A549 treated with RU486 at 1 μM for 4 hours (cell line): ENCODE data around the gene KIAA1210. TPM values are rescaled to one million over a fixed set of nuclear protein-coding genes. Genes with fewer than 3 reads are reported as not detected.

ENCODE experiments used
- total RNA-seq: library from RNA; stranded (reverse); fragments of 200-300 nt; extraction: Qiagen RNA extraction; gene quantifications from 5 replicates; pipeline ENCODE4 v1.2.3, GENCODE V29; 2022; ENCODE audit warnings: low read depth

Gene KIAA1210
- not detected in 5 replicates for total RNA-seq

GRCh38 chrX:119127650-119128049 lies at the start of gene KIAA1210:
Gene KIAA1210, minus strand, starts transcription at chrX:119127812. Its CDS starts 4,170 bp downstream, at chrX:119123642.

GRCh38 chrX:119072744-119073143 lies 54.9 kb downstream of the KIAA1210 start, which contains the start of gene CT47C1:
Gene CT47C1, plus strand, starts transcription at chrX:119072993. Its CDS starts 233 bp downstream, at chrX:119073226.

Other genes starting within 250 kb of the KIAA1210 start
- gene LONRF3, start 153.2 kb downstream of the KIAA1210 start, total RNA-seq = 3.5 to 4.3 TPM (median 3.9 TPM) in 5 replicates
- not detected in 5 replicates for gene CT47C1, start 54.8 kb downstream of the KIAA1210 start, total RNA-seq
- 105 to 167 TPM (median 164 TPM) in 5 replicates for gene PGRMC1, start 108.5 kb upstream of the KIAA1210 start, total RNA-seq